CD4-positive, CD25-positive, alpha-beta regulatory T cell (primary cell): ENCODE data around the gene SLC24A3. TPM values are rescaled to one million over a fixed set of nuclear protein-coding genes. Genes with fewer than 3 reads are reported as not detected.

ENCODE experiments used
- ATAC-seq, 2 donors: fragments of 150-1000 bp; cut with Tn5 transposase; one replicate each; pipeline ENCODE4 v1.10.0; 2021; ENCODE audit warnings: low read depth in 2 of 2, moderate number of reproducible peaks in 2 of 2, moderate library complexity in 1 of 2
- DNase-seq, 3 donors: peaks; one replicate each; pipeline versions ENCODE4 v3.0.0 to v3.0.0-alpha.2; 2012 to 2022; ENCODE audit warnings: mixed read lengths in 1 of 3
- H3K27ac ChIP-seq: one replicate; pipeline ENCODE4 v1.7.0; 2013; ENCODE audit warnings: mild to moderate bottlenecking, low read length; ENCODE audit not compliant: insufficient read depth, poor library complexity, severe bottlenecking
- H3K27me3 ChIP-seq: one replicate; pipeline ENCODE4 v1.7.0; 2013; ENCODE audit warnings: low read length; ENCODE audit not compliant: control insufficient read depth, insufficient read depth
- H3K36me3 ChIP-seq: one replicate; pipeline ENCODE4 v1.7.0; 2013; ENCODE audit warnings: mild to moderate bottlenecking, low read length, moderate library complexity; ENCODE audit not compliant: control insufficient read depth, insufficient read depth
- H3K4me1 ChIP-seq: 2 replicates; pipeline ENCODE4 v1.7.0; 2013; ENCODE audit warnings: mild to moderate bottlenecking, low read length; ENCODE audit not compliant: insufficient read depth, control insufficient read depth, poor library complexity, severe bottlenecking
- H3K4me3 ChIP-seq: one replicate; pipeline ENCODE4 v1.7.0; 2013; ENCODE audit warnings: low read depth, mild to moderate bottlenecking, low read length, moderate library complexity
- H3K9me3 ChIP-seq, 2 experiments: 1 replicate in 1 of 2; 2 replicates in 1 of 2; pipeline ENCODE4 v1.7.0; 2013; ENCODE audit warnings: low read length in 2 of 2, mild to moderate bottlenecking in 1 of 2, moderate library complexity in 1 of 2; ENCODE audit not compliant: control insufficient read depth in 2 of 2
- H3K27ac Mint-ChIP-seq, 3 donors: one replicate each; pipeline ENCODE4 v1.8.0; 2020 to 2022; ENCODE audit warnings: mild to moderate bottlenecking in 3 of 3, mixed read lengths in 3 of 3, moderate library complexity in 2 of 3
- H3K27me3 Mint-ChIP-seq: one replicate; pipeline ENCODE4 v1.8.0; 2022; ENCODE audit warnings: mild to moderate bottlenecking, mixed read lengths
- H3K36me3 Mint-ChIP-seq: one replicate; pipeline ENCODE4 v1.8.0; 2020; ENCODE audit warnings: mixed read lengths
- H3K4me1 Mint-ChIP-seq, 4 donors: one replicate each; pipeline ENCODE4 v1.8.0; 2020 to 2022; ENCODE audit warnings: mixed read lengths in 4 of 4, mild to moderate bottlenecking in 1 of 4
- H3K4me3 Mint-ChIP-seq, 4 donors: one replicate each; pipeline ENCODE4 v1.8.0; 2020 to 2022; ENCODE audit warnings: mild to moderate bottlenecking in 4 of 4, mixed read lengths in 4 of 4, moderate library complexity in 3 of 4
- H3K9me3 Mint-ChIP-seq, 7 donors: one replicate each; pipeline ENCODE4 v1.8.0; 2020 to 2022; ENCODE audit warnings: mixed read lengths in 7 of 7, mild to moderate bottlenecking in 3 of 7, moderate library complexity in 2 of 7
- polyA plus RNA-seq, 4 donors: library from polyadenylated mRNA; unstranded; fragments of 300-500 nt; fragmentation: Illumina TruSeq; gene quantifications; one replicate each; pipeline ENCODE4 v1.2.3, GENCODE V29; 2021
- total RNA-seq: library from RNA; stranded (reverse); gene quantifications from one replicate; pipeline ENCODE4 v1.2.3, GENCODE V29; 2022

SLC24A3 gene
- total and polyA plus RNA-seq, 5 donors from 2014 or later = 0.25 TPM; not detected in 4

DNA sequence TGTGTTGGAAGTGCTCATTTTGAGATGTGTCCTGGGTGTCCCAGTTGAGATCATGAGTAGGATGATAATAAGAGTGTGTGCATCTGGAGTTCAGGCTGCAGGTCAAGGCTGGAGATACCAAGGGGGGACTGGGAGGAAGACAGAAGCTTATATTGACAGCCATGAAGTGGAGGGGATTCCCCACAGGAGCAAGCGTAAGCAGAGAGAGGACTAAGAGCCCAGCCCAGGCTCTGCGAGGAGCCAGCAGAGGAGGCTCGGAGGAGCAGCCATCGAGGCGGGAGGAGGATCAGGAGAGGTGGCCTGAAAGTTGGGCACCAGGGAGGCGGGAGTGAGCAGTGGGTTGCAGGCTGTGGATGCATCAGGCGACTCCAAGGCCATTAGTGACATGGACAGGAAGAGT is 116.2 kb downstream of the SLC24A3 start:
- DNase-seq (no peak), ATAC-seq (no peak)
- Histone ChIP-seq H3K27ac (no peak overlapping the region), H3K27me3 (no peaks in the 10 kb centered on the region), H3K9me3 (no peaks in the 10 kb centered on the region), H3K4me1 (no peaks in the 10 kb centered on the region), H3K4me3 (no peak overlapping the region), H3K36me3 (no peaks in the 10 kb centered on the region)
- H3K9me3 Mint-ChIP-seq = peaks cover 0 to 4% (median 0%) of the 10 kb centered on the region in 7 donors
- no peak overlapping the region for H3K4me3 Mint-ChIP-seq
- H3K4me1 Mint-ChIP-seq = peaks cover 0 to 7% (median 0%) of the 10 kb centered on the region in 4 donors
- H3K27me3 Mint-ChIP-seq = no peaks in the 10 kb centered on the region
- no peaks in the 10 kb centered on the region for H3K36me3 Mint-ChIP-seq
- no peak overlapping the region for H3K27ac Mint-ChIP-seq

- Histone ChIP-seq H3K4me1 (no peaks in the 10 kb centered on the region), H3K27ac (no peak overlapping the region), H3K36me3 (no peaks in the 10 kb centered on the region), H3K4me3 (no peak overlapping the region), H3K9me3 (no peaks in the 10 kb centered on the region), H3K27me3 (no peaks in the 10 kb centered on the region)
- Mint-ChIP-seq H3K27me3 (no peaks in the 10 kb centered on the region), H3K9me3 (peaks cover 0 to 4% (median 0%) of the 10 kb centered on the region in 7 donors), H3K4me3 (no peak overlapping the region), H3K4me1 (peaks cover 0 to 7% (median 0%) of the 10 kb centered on the region in 4 donors), H3K27ac (no peak overlapping the region), H3K36me3 (no peaks in the 10 kb centered on the region)
- no peak for ATAC-seq
- DNase-seq = no peak
Measured at GRCh38 chr20:19330038-19330437, 117.6 kb downstream of the SLC24A3 start.

GRCh38 chr20:19330731-19331130 is 118.3 kb downstream of the SLC24A3 start:
- no peak overlapping the region for H3K4me3 ChIP-seq
- DNase-seq (no peak), ATAC-seq (no peak)
- peaks cover 0 to 4% (median 0%) of the 10 kb centered on the region in 7 donors for H3K9me3 Mint-ChIP-seq
- H3K4me1 Mint-ChIP-seq = peaks cover 0 to 7% (median 0%) of the 10 kb centered on the region in 4 donors
- H3K4me1 ChIP-seq = no peaks in the 10 kb centered on the region
- H3K4me3 Mint-ChIP-seq = no peak overlapping the region
- H3K36me3 ChIP-seq = no peaks in the 10 kb centered on the region
- H3K27me3 ChIP-seq = no peaks in the 10 kb centered on the region
- H3K27me3 Mint-ChIP-seq = no peaks in the 10 kb centered on the region
- H3K9me3 ChIP-seq = no peaks in the 10 kb centered on the region
- no peak overlapping the region for H3K27ac ChIP-seq
- no peak overlapping the region for H3K27ac Mint-ChIP-seq
- no peaks in the 10 kb centered on the region for H3K36me3 Mint-ChIP-seq

GRCh38 chr20:19333563-19333962 is 121.1 kb downstream of the SLC24A3 start:
- Mint-ChIP-seq H3K27ac (no peak overlapping the region), H3K4me1 (peaks cover 0 to 3% (median 0%) of the 10 kb centered on the region in 4 donors), H3K36me3 (no peaks in the 10 kb centered on the region), H3K27me3 (no peaks in the 10 kb centered on the region), H3K9me3 (peaks cover 0 to 2% (median 0%) of the 10 kb centered on the region in 7 donors), H3K4me3 (no peak overlapping the region)
- Histone ChIP-seq H3K4me3 (no peak overlapping the region), H3K36me3 (no peaks in the 10 kb centered on the region), H3K27me3 (no peaks in the 10 kb centered on the region), H3K9me3 (no peaks in the 10 kb centered on the region), H3K4me1 (no peaks in the 10 kb centered on the region), H3K27ac (no peak overlapping the region)
- ATAC-seq (no peak), DNase-seq (no peak)

DNA sequence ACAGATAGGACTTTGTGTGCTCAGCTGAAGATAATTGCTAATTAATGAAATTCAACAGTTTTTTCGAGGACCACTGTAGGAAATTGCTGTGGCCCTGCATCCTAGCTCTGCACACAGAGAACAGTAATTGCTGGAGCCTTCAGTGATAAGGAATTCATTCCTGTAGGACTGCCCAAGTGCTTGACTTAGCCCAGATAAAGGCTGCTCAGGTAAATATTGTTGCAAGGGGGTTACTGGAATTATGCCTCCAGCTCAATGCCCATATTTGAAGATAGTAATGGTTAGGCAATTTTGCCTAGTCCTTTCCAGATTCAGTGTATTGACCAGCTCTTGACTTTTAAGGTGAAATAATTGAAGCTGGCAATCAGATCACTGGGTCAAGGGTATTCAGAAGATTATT is 122.9 kb downstream of the SLC24A3 start:
- Histone ChIP-seq H3K9me3 (no peaks in the 10 kb centered on the region), H3K27ac (no peak overlapping the region), H3K27me3 (no peaks in the 10 kb centered on the region), H3K4me1 (no peaks in the 10 kb centered on the region), H3K4me3 (no peak overlapping the region), H3K36me3 (no peaks in the 10 kb centered on the region)
- no peak for DNase-seq
- Mint-ChIP-seq H3K36me3 (no peaks in the 10 kb centered on the region), H3K4me1 (no peaks in the 10 kb centered on the region), H3K4me3 (no peak overlapping the region), H3K27ac (no peak overlapping the region), H3K27me3 (no peaks in the 10 kb centered on the region), H3K9me3 (peaks cover 0 to 2% (median 0%) of the 10 kb centered on the region in 7 donors)
- ATAC-seq = no peak

DNA sequence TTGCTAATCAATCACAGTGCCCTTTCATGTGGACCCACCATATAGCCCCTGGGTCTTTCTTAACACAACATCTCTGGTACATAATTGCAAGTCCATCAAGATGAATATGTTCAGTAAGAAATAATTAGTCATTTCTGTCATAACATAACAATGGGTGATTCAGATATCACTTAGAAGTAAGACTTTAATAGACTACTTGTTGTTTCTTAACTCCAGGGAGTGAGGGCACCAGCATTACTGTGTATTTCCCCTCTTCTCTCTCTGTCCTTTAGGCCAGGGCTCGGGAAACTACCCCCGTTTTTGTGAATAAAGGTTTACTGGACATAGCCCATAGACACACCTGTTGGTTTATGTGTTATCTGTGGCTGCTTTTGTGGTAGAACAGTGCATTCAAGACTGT is 123.5 kb downstream of the SLC24A3 start:
- Mint-ChIP-seq H3K27me3 (no peaks in the 10 kb centered on the region), H3K9me3 (peaks cover 0 to 2% (median 0%) of the 10 kb centered on the region in 7 donors), H3K4me3 (no peak overlapping the region), H3K36me3 (no peaks in the 10 kb centered on the region), H3K27ac (no peak overlapping the region), H3K4me1 (no peaks in the 10 kb centered on the region)
- Histone ChIP-seq H3K36me3 (no peaks in the 10 kb centered on the region), H3K27ac (no peak overlapping the region), H3K4me3 (no peak overlapping the region), H3K4me1 (no peaks in the 10 kb centered on the region), H3K27me3 (no peaks in the 10 kb centered on the region), H3K9me3 (no peaks in the 10 kb centered on the region)
- DNase-seq = no peak
- no peak for ATAC-seq

GRCh38 chr20:19336631-19337030 is 124.2 kb downstream of the SLC24A3 start:
- Mint-ChIP-seq H3K9me3 (peaks cover 0 to 2% (median 0%) of the 10 kb centered on the region in 7 donors), H3K4me3 (no peak overlapping the region), H3K27me3 (no peaks in the 10 kb centered on the region), H3K4me1 (no peaks in the 10 kb centered on the region), H3K27ac (no peak overlapping the region), H3K36me3 (no peaks in the 10 kb centered on the region)
- no peaks in the 10 kb centered on the region for H3K9me3 ChIP-seq
- no peaks in the 10 kb centered on the region for H3K4me1 ChIP-seq
- no peak overlapping the region for H3K27ac ChIP-seq
- ATAC-seq (no peak), DNase-seq (no peak)
- no peaks in the 10 kb centered on the region for H3K36me3 ChIP-seq
- H3K27me3 ChIP-seq = no peaks in the 10 kb centered on the region
- H3K4me3 ChIP-seq = no peak overlapping the region

DNA sequence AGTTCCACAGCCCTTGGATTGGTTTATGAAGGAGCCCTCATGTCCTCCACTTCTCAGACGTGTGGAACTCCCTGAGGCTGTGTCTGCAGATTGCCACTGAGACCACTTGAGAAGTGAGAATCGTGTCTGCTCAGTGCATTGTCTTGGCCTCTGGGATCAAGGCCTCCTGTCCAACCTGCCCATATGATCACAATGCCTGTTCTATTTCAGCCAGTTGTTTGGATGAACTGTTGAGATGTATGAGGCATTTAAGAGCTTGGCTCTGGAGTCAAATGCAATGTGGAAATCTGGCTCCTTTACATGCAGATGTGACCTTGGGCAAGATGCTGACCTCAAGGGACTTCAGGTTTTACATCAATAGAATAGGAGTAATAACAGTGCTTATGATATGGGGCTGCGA is 125.9 kb downstream of the SLC24A3 start:
- Histone ChIP-seq H3K9me3 (no peaks in the 10 kb centered on the region), H3K36me3 (no peaks in the 10 kb centered on the region), H3K27ac (no peak overlapping the region), H3K4me1 (no peaks in the 10 kb centered on the region), H3K27me3 (no peaks in the 10 kb centered on the region), H3K4me3 (no peak overlapping the region)
- H3K27me3 Mint-ChIP-seq = no peaks in the 10 kb centered on the region
- no peak for ATAC-seq
- no peak overlapping the region for H3K4me3 Mint-ChIP-seq
- H3K9me3 Mint-ChIP-seq = peaks cover 0 to 2% (median 0%) of the 10 kb centered on the region in 7 donors
- no peak overlapping the region for H3K27ac Mint-ChIP-seq
- no peaks in the 10 kb centered on the region for H3K4me1 Mint-ChIP-seq
- no peaks in the 10 kb centered on the region for H3K36me3 Mint-ChIP-seq
- no peak for DNase-seq
